NCI-H345 treated with DMSO at 0.1 percent for 48 hours (cell line): ENCODE data around the gene CTDNEP1.
A peak's percentile ranks its signal among the peaks of the same experiment; 100 is the strongest.

ENCODE experiments used
- DNase-seq: peaks from one replicate; lab custom pipeline; 2025; ENCODE audit not compliant: unreplicated experiment; lab: John Stamatoyannopoulos, UW

The CTDNEP1 gene

DNA sequence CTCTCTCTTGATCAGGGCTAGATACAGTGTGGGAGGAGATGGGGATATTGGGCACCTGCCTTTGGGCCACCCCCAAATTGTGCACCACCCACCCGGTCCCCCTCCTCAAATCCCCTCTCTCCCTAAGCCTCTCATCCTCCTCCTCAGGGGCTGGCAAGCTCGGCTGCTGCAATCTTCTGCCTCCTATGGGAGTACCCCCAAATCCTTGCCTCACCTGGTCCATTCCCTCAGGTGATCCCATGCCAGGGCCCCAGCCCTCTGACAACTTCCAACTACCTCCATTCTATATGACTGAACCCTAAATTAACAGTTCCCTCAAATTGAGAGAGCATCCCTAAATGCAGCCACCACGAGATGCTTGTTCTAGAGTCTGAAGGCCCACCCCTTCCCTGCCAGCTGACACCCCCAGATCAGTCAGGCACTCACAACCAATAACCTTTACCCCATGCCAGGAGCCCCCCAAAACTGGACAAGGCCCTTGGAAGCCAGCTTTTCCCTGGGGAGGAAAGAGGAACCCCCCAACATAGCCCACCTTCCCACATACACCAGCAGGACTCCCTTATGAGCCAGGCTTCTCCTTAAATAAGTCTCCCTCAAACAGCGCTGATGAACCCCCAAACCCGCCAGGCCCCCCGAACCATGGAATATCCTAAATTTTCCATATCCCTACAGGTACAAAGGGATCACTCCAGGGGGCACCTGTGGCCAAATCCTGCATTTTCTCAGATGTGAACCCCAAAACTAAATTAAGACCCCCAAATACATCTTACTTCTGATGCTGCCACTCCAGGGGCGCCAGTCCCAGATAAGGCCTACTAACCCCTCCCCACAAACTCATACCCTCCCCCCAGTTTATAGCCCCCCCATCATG is 35.1 kb downstream of the CTDNEP1 start:
- no peak for DNase-seq

DNA sequence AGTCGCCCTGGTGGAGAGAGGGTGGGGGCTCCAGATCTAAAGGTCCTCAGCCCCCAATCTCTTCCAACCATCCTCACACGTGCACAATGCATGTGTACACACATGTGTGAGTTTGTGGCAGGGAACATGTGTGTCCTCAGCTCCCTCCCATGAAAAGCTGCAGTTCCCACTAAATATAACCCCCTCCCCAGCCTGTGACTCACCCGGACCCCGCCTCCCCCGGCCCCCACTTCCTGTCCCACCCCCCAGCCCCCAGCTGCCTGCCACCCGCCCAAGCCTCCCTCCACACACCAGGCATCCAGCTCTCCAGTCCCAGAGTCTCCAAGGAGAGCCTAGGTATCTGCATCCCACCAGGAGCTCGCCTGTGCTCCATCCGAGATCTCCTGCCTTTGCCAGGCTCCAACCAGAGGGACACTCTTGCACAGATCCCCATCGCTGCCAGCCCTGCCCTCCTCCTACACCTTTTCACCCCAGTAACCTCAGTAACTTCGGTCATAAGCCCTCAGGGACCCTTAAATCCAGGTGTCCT is 35.8 kb downstream of the CTDNEP1 start:
- no peak for DNase-seq

DNA sequence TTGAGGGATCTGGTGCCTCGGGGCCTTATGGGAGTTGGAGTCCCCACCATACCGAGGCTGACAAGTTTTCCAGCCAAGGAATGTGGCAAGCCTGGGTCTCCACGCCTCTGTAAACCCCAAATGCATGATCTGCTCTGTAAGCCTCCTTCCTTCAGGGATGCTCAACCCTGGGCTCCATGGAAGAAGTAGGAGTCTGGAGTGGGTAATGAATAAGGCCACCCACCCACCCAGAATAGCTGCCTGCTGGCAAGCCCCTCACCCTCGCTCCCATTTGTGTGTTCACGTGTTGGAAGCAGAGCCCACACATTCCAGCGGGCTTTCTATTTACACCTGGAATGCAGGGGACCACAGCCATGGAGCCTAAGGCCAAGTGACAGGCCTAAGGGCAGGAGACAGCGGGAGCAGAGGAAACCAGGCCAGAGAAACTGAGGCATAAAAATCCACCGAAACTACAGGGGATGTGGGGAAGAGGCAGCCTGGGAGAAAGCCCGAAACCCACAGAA is 36.3 kb downstream of the CTDNEP1 start:
- DNase-seq: no peak

DNA sequence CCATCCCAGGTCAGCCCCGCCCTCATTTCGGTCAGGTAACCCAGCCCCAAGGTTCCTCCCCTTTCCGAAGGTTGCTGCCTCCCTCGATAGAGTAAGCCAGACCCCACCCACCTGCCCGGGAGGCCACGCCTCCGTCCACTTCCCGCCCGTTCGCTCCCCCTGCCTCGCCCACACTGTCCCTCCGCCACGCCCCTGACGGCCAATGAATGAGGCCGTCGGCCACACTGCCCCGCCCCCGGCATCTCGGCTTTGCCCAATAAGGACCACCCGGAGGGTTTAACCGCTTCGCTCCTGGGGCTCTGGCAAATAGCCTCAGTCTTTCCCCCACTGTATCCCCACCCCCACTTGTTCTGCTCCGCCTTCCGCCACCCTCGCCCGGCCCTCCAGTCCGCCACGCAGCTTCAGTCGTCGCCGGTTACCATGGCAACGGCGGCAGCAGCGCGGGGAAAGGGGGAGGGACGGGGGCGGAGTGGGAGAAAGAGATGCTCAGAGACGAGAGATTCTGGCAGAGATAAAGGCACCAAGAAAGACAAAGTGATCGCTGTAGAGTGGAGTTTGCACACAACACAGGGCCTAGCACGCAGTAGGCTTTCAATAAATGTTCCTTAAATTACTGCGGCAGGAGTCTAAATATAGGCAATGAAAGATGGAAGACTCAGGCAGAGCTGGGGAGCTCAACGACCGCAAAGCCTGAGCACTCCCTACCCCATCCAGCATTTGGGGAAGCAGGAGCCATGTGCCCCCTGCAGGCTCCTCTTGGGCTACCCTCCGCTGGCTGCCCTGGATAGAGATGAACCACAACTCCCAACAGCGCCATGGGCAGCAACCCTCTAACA is 37.0 kb downstream of the CTDNEP1 start:
- DNase-seq: peak; percentile 92

DNA sequence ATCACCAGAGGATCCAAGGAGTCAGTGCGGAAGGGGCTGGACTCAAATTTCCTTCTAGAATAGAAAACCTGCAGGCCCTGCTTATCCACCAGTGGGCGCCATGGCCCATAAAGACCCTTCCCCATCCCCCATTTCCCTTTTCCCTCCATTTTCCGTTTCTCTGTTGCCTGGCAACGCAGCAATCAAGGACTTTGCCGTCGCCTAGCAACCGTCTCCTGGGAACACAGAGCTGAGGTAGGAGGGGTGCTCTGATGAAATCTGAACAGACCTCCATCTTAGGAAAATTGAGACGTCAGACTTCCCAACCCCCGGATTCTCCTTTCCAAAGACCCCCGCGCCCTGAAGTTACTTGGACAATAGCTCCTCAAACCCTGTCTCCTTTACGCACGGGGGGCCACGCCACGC is 37.6 kb downstream of the CTDNEP1 start:
- DNase-seq: peak; percentile 85

DNA sequence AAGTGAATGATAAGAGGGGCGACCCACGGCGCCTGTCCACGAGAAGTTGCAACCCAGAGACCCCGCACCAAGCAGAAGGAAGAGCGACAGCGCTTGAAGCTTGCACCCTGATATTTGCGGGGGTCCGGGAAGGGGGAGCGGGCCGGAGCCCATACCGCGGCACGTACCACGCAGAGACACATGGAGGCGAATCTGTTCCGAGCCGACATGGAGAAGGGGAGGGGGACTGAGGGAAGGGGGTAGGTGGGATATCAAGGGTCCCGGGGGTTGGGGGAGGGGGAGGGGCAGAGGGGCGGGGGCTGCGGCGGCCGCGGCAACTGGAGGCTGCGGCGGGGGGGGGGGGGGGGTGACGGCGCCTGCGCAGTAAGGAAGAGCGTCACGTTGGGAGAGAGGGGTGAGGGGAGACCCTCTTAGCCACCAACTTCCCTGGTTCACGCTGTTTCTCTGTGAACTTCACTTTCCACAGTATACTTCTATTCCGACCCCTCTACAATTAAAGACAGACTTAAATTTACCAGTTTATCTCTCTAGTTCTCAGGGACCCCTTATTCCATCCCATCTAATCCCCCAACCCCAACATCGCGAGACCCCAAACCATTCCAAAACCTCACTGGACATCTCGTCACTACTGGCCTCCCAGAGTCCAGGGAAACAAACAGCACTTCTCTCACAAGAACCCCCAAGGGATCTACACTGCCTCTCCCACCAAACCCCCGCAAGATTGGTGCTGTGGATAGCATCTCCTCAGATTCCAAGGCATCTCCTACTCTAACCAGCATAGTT is 39.9 kb downstream of the CTDNEP1 start:
- DNase-seq: no peak

DNA sequence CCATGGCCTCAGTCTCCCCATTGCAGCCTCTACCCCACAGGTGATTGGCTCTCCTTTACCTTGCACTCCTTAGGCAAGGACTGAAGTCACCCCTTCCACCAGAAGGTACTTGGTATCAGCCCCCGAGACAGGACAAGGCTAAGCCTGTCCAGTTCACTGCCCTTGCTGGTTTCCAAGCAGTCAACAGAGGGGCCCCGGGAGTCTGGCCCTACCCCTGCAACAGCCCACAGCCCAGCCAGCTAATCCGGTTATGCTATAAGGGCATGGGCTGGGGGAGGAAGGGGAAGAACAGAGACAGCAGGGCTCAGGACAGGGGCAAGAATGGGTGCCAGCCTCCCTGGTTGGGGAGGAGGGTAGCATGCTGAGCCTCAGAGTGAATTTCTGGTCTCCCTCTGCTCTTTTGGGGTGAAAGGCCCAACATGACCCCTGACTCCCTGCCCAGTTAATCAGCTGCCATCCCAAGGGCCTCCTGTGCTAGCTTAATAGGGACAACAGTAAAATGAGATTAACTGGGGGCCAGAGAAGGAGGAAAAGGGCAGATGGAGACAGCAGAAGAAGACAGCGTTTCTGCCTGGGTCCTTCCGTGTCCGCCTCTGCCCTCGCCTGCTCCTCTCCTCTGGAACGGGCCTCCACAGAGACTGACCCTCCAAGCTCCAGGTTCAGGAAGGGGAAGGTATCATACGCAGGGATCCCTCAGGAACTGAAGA is 42.6 kb downstream of the CTDNEP1 start:
- no peak for DNase-seq

DNA sequence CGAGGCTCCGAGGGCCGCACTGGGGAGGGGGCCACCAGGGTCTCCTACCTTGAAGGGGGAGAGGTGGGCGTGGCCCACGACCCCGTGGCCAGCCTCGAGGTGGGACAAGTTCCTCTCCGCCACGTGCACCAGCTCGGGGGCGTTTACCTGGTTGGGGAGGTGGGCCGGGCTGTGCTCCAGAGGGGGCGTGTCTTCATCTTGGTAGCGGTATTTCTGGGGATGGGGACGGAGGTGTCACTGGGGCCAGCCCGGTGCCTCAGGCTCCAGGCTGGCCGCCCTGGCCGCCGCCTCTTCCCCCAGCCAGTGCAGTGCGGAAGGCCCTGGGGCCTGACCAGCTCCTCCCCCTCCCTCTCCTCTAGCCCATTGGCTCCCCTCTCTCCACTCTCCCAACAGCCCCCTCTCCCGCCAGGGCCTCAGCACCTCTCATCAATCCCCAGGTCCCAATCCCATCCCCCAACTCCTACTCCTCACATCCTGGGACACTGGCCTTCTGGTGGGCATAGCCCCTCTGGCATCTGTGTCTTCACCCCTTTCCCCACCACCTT is 43.4 kb downstream of the CTDNEP1 start:
- DNase-seq: no peak

DNA sequence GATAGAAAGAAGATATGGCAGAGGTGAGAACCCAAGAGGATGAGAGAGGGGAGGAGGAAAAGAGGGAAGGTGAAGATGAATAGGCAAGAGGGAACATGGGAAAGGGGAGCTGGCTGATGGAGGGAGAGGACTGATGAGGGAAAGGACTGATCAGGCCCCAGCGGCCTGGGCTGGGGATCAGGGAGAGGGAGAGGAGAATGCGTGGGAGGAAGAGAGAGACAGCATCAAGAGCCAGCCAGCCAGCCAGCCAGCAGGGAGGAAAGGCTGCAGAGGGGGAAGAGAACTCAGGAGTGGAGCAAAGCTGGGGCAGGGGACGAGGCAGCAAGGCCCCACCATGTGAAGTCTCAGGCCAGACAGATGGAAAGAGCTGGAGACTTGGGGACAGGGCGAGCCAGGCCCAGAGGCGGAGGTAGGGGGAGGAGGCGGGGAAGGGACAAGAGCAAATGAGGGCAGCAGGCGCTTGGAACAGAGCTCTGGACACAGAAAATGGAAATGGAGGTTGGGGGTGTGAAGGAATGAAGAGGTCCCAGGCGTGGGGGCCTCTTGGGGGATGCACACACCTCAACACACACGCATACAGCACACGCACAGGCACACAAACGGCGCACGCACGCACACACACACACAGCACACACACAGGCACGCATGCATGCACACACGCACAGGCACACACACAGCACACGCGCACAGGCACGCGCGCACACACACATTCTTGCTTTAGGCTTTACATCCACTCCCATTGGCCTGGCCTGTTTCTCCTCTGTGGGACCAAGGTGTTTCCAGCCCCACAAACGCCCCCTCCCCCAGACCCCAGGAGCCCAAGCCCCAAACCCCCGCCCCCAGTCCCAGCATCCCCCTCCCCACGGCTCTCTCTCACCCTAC is 44.2 kb downstream of the CTDNEP1 start:
- DNase-seq: no peak

DNA sequence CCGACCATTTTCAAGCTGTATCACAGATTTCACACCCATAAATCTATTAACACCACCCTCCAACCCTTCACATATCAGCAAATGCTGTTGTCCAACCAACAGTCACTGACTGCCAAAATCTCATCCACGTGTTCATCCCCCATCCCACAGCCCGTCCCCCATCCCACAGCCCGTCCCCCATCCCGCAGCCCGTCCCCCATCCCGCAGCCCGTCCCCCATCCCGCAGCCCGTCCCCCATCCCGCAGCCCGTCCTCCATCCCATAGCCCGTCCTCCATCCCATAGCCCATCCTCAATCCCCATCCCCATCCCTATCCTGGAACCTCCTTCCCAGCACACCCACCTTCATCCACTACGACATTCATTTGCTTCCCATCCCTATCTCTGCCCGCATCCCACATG is 46.0 kb downstream of the CTDNEP1 start:
- no peak for DNase-seq

DNA sequence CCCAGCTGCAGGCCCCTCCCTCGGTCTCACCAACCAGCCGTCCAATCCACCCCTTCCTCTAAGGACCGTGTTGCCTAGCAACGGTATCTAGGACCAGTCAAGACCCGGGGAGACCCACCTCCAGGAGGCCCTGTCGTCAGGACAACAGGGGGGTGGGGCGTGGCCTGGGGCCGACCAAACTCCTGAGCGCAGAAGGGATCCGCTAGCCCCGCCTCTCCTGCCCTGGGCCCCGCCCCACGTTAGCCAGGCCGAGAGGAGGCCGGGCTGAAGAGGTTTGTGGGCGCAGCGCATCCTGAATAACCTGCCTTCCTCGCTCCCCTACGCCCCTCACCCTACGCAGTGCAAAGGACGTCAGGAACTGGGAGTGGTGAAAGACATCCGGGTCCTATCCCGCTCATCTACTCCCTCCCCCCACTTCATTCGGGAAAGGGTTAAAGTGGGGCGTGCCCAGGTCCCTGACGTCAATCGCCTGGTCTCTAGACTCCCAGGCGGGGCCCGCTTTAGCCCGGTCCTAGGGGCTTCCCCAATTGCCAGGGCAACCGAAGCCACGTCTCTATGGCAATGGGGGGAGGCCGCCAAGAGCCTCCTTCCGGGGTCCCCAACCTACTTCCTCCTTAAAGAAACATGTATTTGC is 46.6 kb downstream of the CTDNEP1 start:
- DNase-seq: peak; percentile 38

DNA sequence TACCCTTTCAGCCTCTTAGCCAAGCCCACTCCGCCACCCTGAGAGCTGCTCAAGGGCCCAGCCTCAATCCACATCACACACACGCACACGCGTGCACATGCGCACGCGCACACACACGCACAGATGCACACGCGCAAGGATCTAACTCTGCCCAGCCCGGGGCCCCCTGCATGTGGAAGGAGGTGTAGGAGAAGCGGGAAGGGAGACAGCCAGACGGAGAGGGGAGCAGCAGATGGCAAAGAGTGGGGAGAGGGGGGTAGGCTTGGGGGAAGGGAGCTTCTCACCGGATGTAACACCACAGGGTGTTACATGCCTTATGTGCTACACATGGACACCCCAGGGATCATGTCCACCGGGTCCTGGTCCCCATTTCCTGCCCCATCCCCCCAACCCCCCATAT is 47.2 kb downstream of the CTDNEP1 start:
- no peak for DNase-seq

DNA sequence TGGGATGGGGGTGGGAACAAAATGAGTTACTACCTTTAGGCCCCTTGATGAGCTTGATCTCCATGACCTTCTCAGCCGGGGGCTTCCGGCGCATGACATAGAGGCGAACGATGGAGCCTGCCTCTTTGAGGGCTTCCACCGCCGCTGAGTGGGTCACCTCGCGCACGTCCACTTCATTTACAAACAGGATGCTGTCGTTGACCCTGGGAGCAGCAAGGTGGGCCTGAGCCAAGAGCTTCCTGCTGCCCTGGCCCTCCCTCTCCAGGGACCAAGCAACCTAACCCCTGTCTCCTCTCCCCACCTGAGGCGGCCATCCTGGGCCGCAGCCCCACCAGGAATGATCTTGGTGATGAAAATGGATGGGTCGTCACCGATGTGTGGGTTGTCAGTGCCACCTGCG is 48.1 kb downstream of the CTDNEP1 start:
- DNase-seq: no peak

DNA sequence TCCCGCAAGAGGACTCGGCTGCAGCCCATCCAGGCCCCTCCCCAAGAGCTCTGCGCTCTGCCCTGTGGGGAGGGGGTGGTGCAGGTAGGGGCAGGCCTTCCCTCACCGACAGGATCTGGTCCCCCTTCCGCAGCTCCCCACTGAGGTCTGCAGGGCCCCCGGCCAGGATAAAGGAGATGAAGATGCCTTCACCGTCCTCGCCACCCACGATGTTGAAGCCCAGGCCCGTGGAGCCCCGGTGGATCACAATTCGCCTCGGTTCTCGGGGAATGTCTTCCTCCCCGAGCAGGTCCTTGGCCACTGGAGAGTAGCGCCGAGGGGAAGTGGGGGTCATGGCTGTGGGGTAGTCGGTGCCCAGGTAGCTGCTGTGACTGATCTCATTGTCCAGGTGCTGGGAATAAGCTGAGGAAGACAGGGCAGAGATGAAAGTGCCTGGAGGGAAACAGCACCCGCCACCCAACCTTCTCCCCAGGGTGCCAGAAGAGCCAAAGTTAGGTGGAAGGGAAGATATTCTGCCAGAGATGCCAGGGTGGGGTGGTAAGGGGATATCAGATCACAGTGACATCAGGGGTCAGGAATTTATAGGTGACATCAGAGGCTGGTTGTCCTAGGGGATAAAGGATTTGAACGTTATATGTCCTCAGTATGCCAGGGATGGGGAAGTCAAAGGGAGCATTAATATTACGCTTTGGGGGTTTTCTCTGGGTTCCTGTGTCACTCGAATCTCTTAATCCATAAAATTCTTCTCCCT is 54.7 kb downstream of the CTDNEP1 start:
- DNase-seq: no peak

DNA sequence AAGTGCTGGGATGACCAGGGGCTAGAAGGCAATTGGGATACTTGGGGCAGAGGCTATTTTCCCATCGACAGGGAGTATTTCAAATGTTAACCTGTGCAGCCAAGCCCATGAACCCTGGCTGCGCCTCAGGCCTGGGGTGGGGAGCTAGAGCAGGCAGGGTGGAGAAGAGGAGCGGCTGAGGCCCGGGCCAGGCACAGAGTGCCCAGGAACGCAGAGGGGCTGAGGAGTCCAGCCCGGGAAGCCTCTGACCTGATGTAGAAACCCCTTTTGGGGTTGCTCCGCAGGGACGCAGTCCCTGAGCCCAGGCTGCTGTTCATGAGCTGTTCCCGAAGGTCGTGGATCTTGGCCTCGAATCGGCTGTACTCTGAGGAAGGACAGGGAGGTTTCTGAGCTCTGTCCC is 55.6 kb downstream of the CTDNEP1 start:
- no peak for DNase-seq
